Stimulated activated memory B cell treated with anti-CD40 and anti-IgM and Interleukin-4, amounts not matched to agents 10 μg/mL and 1 μg/mL and 100 μg/mL, for 72 hours (primary cell): ENCODE measurements around the gene SPSB3.
"Not testable (repeated sequence)": the region's sequence is repeated elsewhere in the genome, so short reads cannot be mapped to it uniquely, and the experiment has no call there.

Experiments
- ATAC-seq: fragments of 150-1000 bp; cut with Tn5 transposase; 2 replicates; pipeline ENCODE4 v1.10.0; 2021
- H3K27ac Mint-ChIP-seq: one replicate; pipeline ENCODE4 v1.8.0; 2022; ENCODE audit warnings: mild to moderate bottlenecking, mixed read lengths
- H3K27me3 Mint-ChIP-seq: one replicate; pipeline ENCODE4 v1.8.0; 2022; ENCODE audit warnings: mixed read lengths
- H3K36me3 Mint-ChIP-seq: one replicate; pipeline ENCODE4 v1.8.0; 2022; ENCODE audit warnings: mixed read lengths
- H3K4me1 Mint-ChIP-seq: one replicate; pipeline ENCODE4 v1.8.0; 2022; ENCODE audit warnings: mixed read lengths
- H3K4me3 Mint-ChIP-seq: one replicate; pipeline ENCODE4 v1.8.0; 2022; ENCODE audit warnings: mild to moderate bottlenecking, moderate library complexity, mixed read lengths
- H3K9me3 Mint-ChIP-seq: one replicate; pipeline ENCODE4 v1.8.0; 2022; ENCODE audit warnings: mixed read lengths

SPSB3 gene

DNA sequence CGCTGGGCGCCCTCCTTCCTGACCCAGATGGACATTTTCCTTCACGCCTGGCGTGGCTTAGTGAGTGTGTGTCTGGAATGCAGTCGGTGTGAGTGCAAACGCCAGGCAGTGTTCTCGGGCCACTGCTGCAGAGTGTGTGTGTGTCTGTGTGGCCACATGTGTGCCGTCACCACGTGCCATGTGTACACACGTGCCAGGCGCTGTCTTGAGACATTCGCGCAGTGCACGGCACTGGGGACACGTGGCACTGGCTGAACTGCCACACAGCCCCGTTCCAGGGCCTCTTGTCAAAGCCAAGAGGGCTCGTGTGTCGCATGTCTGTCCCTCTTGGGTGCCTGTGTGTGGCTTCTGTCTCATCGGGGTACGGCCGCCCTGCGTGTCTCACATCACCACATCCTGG, 47.6 kb downstream of the SPSB3 start:
- Mint-ChIP-seq H3K9me3 (no peaks in the 10 kb centered on the region), H3K4me3 (peak overlapping the region; percentile 41), H3K4me1 (no peaks in the 10 kb centered on the region), H3K27me3 (no peaks in the 10 kb centered on the region), H3K36me3 (peaks cover 17% of the 10 kb centered on the region), H3K27ac (no peak overlapping the region)
- ATAC-seq: no peak

DNA sequence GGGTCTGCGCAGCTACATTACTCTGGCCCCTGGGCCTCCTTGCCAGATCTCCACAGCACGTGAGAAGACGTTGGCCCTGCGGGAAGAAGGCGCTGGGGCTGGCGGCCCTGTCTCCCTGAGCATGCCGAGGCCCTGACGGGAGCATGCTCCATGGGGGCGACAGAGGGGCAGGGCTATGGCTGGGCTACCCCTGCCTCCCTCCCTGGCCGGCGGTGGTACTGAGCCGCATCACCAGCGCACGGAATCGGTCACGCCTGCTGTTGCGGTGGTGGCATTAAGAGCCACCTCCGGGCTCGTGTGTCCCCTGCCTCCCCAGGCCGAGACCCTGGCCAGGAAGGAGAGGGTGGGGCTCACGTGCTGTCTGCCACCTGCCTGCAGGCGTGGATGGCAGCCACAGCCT, 48.2 kb downstream of the SPSB3 start:
- Mint-ChIP-seq H3K9me3 (no peaks in the 10 kb centered on the region), H3K4me1 (no peaks in the 10 kb centered on the region), H3K4me3 (no peak overlapping the region), H3K27me3 (no peaks in the 10 kb centered on the region), H3K36me3 (peaks cover 22% of the 10 kb centered on the region), H3K27ac (no peak overlapping the region)
- ATAC-seq: no peak

DNA sequence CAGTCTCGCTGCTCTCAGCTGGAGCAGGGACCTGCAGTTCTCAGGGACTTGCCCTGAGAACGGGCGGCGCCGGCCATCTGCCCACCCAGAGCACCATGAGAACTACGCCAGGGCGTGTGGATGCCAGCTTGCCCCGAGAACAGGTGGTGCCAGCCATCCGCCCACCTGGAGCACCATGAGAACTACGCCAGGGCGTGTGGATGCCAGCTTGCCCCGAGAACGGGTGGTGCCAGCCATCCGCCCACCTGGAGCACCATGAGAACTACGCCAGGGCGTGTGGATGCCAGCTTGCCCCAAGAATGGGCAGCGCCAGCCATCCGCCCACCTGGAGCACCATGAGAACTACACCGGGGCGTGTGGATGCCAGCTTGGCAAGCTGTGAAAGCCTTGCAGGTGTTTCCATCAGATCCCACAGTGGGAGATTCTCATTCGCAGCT, 49.8 kb downstream of the SPSB3 start:
- H3K9me3 Mint-ChIP-seq: not testable (repeated sequence)

DNA sequence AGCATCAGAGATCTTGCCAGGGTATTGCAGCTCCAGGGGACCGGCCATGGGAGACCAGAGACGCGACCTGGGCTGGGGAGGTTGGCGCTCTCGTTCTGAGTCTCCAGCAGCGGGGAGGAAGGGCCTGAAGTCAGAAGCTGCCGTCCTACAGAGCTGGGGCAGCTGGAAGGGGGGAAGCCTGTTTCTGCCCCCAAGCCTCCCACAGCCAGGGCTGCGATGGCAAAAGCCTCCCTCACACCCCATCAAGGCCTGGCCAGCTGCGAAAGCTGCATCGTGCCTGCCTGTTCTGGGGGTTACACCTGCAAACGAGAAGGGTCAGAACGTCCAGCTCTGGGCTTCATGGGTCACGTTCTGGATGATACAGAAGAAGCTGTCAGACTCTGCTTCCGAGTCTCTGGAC, 50.3 kb downstream of the SPSB3 start:
- Mint-ChIP-seq H3K4me1 (peaks cover 13% of the 10 kb centered on the region), H3K9me3 (no peaks in the 10 kb centered on the region), H3K27ac (no peak overlapping the region), H3K36me3 (peaks cover 35% of the 10 kb centered on the region), H3K27me3 (no peaks in the 10 kb centered on the region), H3K4me3 (no peak overlapping the region)
- no peak for ATAC-seq

More for the DNA sequence above, 49.8 kb downstream of the SPSB3 start:
- not testable (repeated sequence) for ATAC-seq, H3K27ac Mint-ChIP-seq, H3K4me3 Mint-ChIP-seq, H3K27me3 Mint-ChIP-seq, H3K4me1 Mint-ChIP-seq
- peaks cover 30% of the 10 kb centered on the region for H3K36me3 Mint-ChIP-seq

DNA sequence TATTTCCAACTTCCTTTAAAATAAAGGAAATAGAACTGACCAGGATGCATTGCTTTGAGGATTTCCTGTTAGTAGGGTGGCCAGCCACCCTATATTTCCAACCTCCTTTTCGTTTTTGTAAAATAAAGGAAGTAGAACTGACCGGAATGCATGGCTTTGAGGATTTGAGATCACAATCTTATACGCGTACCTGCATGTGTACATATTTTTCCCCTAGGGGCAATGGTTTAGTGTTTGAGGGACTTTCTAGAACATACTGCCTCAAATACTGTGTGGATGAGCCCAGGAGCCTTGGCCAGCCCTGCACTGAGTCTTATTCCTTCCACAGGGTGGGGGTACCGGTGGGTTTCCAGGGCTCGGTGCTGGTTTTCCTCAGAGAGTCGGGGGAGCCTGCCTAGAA, 50.8 kb downstream of the SPSB3 start:
- Mint-ChIP-seq H3K9me3 (no peaks in the 10 kb centered on the region), H3K4me3 (no peak overlapping the region), H3K36me3 (peaks cover 40% of the 10 kb centered on the region), H3K4me1 (peaks cover 18% of the 10 kb centered on the region), H3K27me3 (no peaks in the 10 kb centered on the region), H3K27ac (no peak overlapping the region)
- ATAC-seq: no peak

DNA sequence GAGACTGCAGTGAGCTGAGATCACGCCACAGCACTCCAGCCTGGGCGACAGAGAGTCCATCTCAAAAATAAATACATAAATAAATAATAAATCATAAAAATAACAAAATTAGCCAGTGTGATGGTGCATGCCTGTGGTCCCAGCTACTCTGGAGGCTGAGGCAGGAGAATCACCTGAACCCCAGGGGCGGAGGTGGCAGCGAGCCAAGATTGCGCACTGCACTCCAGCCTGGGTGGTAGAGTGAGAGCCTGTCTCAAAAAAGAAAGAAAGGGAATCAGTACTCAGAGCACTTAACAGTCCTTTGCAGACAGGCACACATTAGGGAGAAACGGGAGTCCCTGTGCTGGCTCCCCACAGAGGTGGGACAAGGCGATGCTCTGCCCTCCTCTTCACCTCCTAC, 51.3 kb downstream of the SPSB3 start:
- no peak overlapping the region for H3K4me3 Mint-ChIP-seq
- H3K27ac Mint-ChIP-seq: no peak overlapping the region
- peaks cover 41% of the 10 kb centered on the region for H3K36me3 Mint-ChIP-seq
- ATAC-seq: no peak
- H3K9me3 Mint-ChIP-seq: no peaks in the 10 kb centered on the region
- H3K27me3 Mint-ChIP-seq: no peaks in the 10 kb centered on the region
- peaks cover 18% of the 10 kb centered on the region for H3K4me1 Mint-ChIP-seq

DNA sequence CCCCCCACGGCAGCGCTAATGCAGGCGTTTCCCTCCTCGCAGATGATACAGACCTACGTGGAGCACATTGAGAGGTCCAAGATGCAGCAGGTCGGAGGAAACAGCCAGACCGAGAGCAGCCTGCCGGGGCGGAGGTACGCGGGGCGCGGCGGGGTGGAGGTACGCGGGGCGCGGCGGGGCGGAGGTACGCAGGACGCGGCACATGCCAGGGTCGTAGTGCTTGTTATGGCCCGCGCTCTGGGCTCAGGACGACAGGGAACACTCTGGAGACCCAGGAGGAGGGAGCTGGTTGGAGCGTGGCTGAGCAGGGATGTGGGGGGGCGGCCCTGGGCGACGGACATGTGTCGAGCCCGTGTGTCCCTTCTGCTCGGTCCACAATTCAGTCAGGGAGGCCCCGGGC, 52.9 kb downstream of the SPSB3 start:
- no peaks in the 10 kb centered on the region for H3K9me3 Mint-ChIP-seq
- peaks cover 41% of the 10 kb centered on the region for H3K36me3 Mint-ChIP-seq
- no peak for ATAC-seq
- H3K4me1 Mint-ChIP-seq: peaks cover 18% of the 10 kb centered on the region
- H3K27me3 Mint-ChIP-seq: no peaks in the 10 kb centered on the region
- no peak overlapping the region for H3K27ac Mint-ChIP-seq
- H3K4me3 Mint-ChIP-seq: no peak overlapping the region

DNA sequence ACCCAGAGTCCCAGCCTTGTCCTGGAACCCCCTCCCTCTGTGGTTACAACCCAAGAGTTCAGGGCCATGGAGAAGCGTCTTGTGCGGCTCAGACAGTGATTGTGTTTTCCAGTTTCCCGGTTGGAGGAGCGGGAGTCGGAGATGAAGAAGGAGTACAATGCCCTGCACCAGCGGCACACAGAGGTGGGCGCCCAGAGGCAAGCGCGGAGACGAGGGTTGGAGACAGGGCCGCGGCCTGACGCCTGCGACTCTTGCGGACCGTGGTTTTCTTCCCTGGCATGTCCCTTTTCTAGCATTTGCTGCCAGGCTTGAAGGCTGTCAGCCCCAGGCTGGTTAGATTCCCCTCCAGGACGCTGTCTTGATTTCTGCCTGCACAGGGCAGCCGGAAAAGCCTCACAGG, 53.3 kb downstream of the SPSB3 start:
- H3K36me3 Mint-ChIP-seq: peaks cover 41% of the 10 kb centered on the region
- H3K4me1 Mint-ChIP-seq: peaks cover 18% of the 10 kb centered on the region
- ATAC-seq: no peak
- H3K27ac Mint-ChIP-seq: no peak overlapping the region
- no peaks in the 10 kb centered on the region for H3K9me3 Mint-ChIP-seq
- H3K27me3 Mint-ChIP-seq: no peaks in the 10 kb centered on the region
- no peak overlapping the region for H3K4me3 Mint-ChIP-seq

DNA sequence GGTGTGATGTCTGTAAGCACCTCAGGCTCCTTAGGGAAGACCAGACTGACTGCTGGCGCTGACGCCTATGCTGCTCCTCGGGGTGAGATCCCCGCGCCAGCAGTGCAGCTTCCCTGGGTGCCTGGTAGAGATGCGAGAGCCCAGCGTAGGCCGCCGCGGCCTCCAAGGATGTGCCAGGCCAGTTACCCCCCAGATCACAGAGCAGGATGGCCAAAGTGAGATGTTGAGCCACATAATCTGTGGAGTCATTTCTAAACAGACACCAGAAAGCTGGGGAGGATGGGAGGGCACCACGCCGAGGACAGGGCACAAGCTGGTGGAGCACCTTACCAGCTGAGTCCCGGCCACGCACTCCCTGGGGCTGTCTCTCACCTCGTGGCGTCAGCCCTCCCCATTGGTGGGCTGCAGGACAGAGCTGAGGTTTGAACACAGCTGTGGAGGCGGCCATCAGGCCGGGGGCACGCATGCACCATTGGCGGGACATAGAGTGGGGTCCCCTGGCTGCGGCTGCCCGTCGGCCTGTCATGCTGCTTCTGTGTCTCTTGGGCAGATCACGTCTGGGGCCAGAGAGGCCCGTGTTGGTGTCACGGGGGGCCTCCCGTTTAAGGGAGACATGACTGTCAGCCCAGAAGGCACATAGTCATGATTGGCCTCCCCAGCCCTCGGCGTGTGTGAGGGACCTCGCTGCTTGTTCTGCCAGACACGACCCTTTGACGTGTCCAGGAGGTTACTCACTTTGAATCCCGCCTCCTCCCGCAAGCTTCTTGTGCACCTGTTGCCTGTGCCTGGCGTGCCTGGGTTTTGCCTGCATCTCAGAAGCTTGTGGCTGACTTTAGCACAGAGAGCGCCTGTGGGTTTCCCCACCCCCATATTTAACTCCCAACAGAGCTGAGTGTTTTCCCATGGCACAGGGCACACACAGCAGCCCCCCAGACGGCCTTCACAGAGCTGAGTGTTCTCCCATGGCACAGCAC, 54.4 kb downstream of the SPSB3 start:
- no peak for ATAC-seq
- H3K36me3 Mint-ChIP-seq: peaks cover 35% of the 10 kb centered on the region
- no peak overlapping the region for H3K27ac Mint-ChIP-seq
- H3K9me3 Mint-ChIP-seq: no peaks in the 10 kb centered on the region
- no peaks in the 10 kb centered on the region for H3K27me3 Mint-ChIP-seq
- peaks cover 28% of the 10 kb centered on the region for H3K4me1 Mint-ChIP-seq
- no peak overlapping the region for H3K4me3 Mint-ChIP-seq
